ENCODE results near the gene STK24. TPM values are rescaled to one million over a fixed set of nuclear protein-coding genes. Genes with fewer than 3 reads are reported as not detected.

STK24 gene
- total and polyA plus RNA-seq, 2 of the 8 experiments (the other 6 are each of a cell fraction or from before 2014, with no cell fraction given), result 62.8 to 143 TPM

DNA sequence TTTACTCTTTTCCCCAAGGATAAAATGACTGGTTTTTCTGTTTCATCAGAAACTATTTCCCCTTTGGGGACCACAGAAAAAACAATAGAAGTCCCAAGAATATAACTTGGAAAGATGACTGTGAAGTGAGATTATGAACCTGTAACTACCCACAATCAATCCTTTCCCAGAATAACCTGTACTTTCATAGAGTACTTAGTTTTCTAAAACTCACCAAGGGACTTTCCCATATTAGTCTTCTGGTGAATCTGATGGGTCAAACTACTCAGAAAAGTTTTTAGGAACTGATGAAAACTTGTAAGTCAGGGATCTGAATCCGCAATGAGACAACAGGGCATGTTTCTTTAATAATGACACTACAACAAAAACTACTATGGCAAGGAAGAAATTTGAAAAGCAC is 62.6 kb downstream of the STK24 start (continued):
- TF ChIP-seq CTCF (IDR thresholded peaks at IDR 0.05; ENCODE audit: control extremely low read depth in 1 of 3, insufficient read depth in 1 of 3, low read depth in 1 of 3, low read length in 3 of 3) (no peak), NRF1 (IDR thresholded peaks at IDR 0.05; ENCODE audit: low read depth, low read length) (no peak)
